22Rv1 (cell line): ENCODE measurements around the gene POLR3GL.

ENCODE experiments used
- CTCF ChIP-seq: fragments of 450-650 bp; IDR thresholded peaks from 2 replicates; pipeline ENCODE4 v1.5.1; 2017; ENCODE audit warnings: mild to moderate bottlenecking
- ZFX ChIP-seq: fragments of 450-650 bp; IDR thresholded peaks from 2 replicates; pipeline ENCODE4 v1.6.1; 2017; ENCODE audit warnings: antibody characterized with exemption, borderline replicate concordance

GRCh38 chr1:145944532-145944931, 20.0 kb upstream of the POLR3GL start:
- no peak for TF ChIP-seq CTCF
- no peak for TF ChIP-seq ZFX
